Kidney (tissue), 14 donors: ENCODE measurements around the gene NUDT13. TPM values are rescaled to one million over a fixed set of nuclear protein-coding genes. Genes with fewer than 3 reads are reported as not detected.

Experiments
- DNase-seq, 5 donors: peaks; one replicate each; pipeline ENCODE4 v3.0.0-alpha.2; 2013 to 2020
- FAIRE-seq: peaks from 2 replicates; lab custom pipeline; 2012; peaks lifted over from hg19 to GRCh38; lab: Jason Lieb, UNC
- H3K27ac ChIP-seq, 2 donors: one replicate each; pipeline ENCODE4 v1.7.0; 2013; ENCODE audit warnings: low read depth in 2 of 2, low read length in 2 of 2, inconsistent platforms in 1 of 2
- H3K27me3 ChIP-seq: one replicate; pipeline ENCODE4 v1.7.1; 2013; ENCODE audit warnings: low read length, inconsistent platforms; ENCODE audit not compliant: control insufficient read depth, insufficient read depth
- H3K36me3 ChIP-seq, 3 donors: one replicate each; pipeline versions ENCODE4 v1.7.0 to v1.7.1; 2013; ENCODE audit warnings: low read length in 3 of 3, control low read depth in 1 of 3, inconsistent platforms in 1 of 3; ENCODE audit not compliant: insufficient read depth in 3 of 3, control insufficient read depth in 2 of 3
- H3K4me1 ChIP-seq, 3 donors: one replicate each; pipeline versions ENCODE4 v1.7.0 to v1.7.1; 2013; ENCODE audit warnings: low read length in 3 of 3, inconsistent platforms in 1 of 3, low read depth in 1 of 3; ENCODE audit not compliant: control insufficient read depth in 2 of 3, insufficient read depth in 2 of 3
- H3K4me3 ChIP-seq, 3 donors: one replicate each; pipeline versions ENCODE4 v1.7.0 to v1.8.1; 2013; ENCODE audit warnings: low read length in 3 of 3, control low read depth in 1 of 3, inconsistent platforms in 1 of 3
- H3K9ac ChIP-seq, 3 donors: one replicate each; pipeline versions ENCODE4 v1.7.0 to v1.7.1; 2013; ENCODE audit warnings: low read length in 3 of 3, control low read depth in 1 of 3, inconsistent platforms in 1 of 3
- H3K9me3 ChIP-seq, 3 donors: one replicate each; pipeline versions ENCODE4 v1.7.0 to v1.7.1; 2013; ENCODE audit warnings: low read length in 3 of 3, control low read depth in 1 of 3, inconsistent platforms in 1 of 3; ENCODE audit not compliant: control insufficient read depth in 2 of 3, insufficient read depth in 1 of 3
- CTCF ChIP-seq: IDR thresholded peaks from 3 replicates; pipeline ENCODE4 v1.5.1; 2012; ENCODE audit warnings: mild to moderate bottlenecking, moderate library complexity, borderline replicate concordance; ENCODE audit not compliant: insufficient read depth; ENCODE audit errors: extremely low read depth
- intact Hi-C: fragments of 100-400 bp; cut with DNase I; formaldehyde crosslinking; loops from one replicate; pipeline ENCODE4 v1.11.1; 2022
- polyA plus RNA-seq: library from polyadenylated mRNA; stranded (reverse); fragments of 350-450 nt; fragmentation: Illumina TruSeq; extraction: RNeasy Lipid Tissue Mini Kit (QIAGEN cat#74804); gene quantifications from one replicate; pipeline ENCODE4 v1.2.3, GENCODE V29; 2014; ENCODE audit warnings: low read depth, low replicate concordance; ENCODE audit not compliant: insufficient read depth
- total RNA-seq: library from RNA; stranded (reverse); fragmentation: NEBNext Ultra II Directional; extraction: Animal tissue kit (Norgen Biotek cat#: 25700); gene quantifications from one replicate; pipeline ENCODE4 v1.2.1, GENCODE V29; 2021
- donor health status: control.
- donor health status: control.
- donor health status: control.
- donor health status: control.
- donor health status: control.
- donor health status: DM: yes; HTN: yes; CAD: no.
- donor health status: Normal renal cell carcinoma (clear cell type).

NUDT13 gene
- total and polyA plus RNA-seq, 2 donors from 2014 or later, result 3.3 to 3.7 TPM

DNA sequence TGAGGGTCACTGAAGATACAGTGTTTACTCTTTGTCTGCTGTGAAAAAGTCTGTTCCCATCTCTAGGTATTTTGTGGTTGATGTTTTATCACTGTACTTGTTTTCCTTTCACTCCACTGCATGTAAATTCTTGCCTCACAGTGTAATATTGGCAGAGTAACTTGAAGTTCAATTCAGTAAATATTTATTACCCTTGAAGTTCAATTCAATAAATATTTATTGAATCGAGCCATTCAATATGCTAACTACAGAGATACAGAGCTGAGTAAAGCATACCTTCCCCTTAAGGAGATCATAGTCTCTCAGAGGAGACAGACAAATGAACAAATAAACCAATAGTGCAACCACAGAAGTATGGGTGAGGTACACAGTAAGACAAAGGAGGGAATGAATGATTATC, 9.2 kb downstream of the NUDT13 start:
- no peak for FAIRE-seq
- no peaks in the 10 kb centered on the region for H3K27me3 ChIP-seq
- TF ChIP-seq CTCF, result no peak
- intact Hi-C loops, result no loop called here
- peak overlapping the region in 1 of 3 donors; percentile 2 for H3K9ac ChIP-seq
- peak overlapping the region in 1 of 3 donors; percentile 15 for H3K4me3 ChIP-seq
- H3K4me1 ChIP-seq, result peaks cover 0 to 10% (median 3%) of the 10 kb centered on the region in 3 donors
- H3K27ac ChIP-seq, result peak overlapping the region in 1 of 2 donors; percentile 60
- H3K36me3 ChIP-seq, result peaks cover 0 to 8% (median 5%) of the 10 kb centered on the region in 3 donors
- no peaks in the 10 kb centered on the region for H3K9me3 ChIP-seq
- no peak for DNase-seq

DNA sequence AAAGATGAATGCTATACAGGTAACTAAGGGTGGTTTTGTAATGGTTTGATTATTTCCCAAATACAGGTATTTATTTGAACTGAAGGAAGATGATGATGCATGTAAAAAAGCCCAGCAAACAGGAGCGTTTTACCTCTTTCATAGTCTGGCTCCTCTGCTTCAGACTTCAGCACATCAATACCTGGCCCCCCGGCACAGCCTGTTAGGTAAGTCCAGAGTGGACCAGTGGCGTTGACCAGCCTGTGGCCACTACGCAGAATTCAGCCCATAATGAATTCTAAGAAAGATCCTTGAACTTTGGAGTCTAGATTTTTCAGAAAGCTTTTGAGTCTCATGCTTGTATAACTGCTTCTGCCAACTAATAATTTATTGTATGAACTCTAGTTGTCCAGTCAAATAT, 9.7 kb downstream of the NUDT13 start:
- no peak for FAIRE-seq
- H3K27ac ChIP-seq, result peak overlapping the region in 1 of 2 donors; percentile 60
- TF ChIP-seq CTCF, result no peak
- peaks cover 0 to 10% (median 5%) of the 10 kb centered on the region in 3 donors for H3K36me3 ChIP-seq
- no peaks in the 10 kb centered on the region for H3K9me3 ChIP-seq
- H3K27me3 ChIP-seq, result no peaks in the 10 kb centered on the region
- intact Hi-C loops, result no loop called here
- peak overlapping the region in 1 of 3 donors; percentile 15 for H3K4me3 ChIP-seq
- peak overlapping the region in 1 of 3 donors; percentile 2 for H3K9ac ChIP-seq
- no peak for DNase-seq
- peaks cover 0 to 10% (median 3%) of the 10 kb centered on the region in 3 donors for H3K4me1 ChIP-seq

GRCh38 chr10:73126343-73126742, 16.1 kb downstream of the NUDT13 start:
- no peak for TF ChIP-seq CTCF
- H3K4me1 ChIP-seq, result peaks cover 0 to 7% (median 0%) of the 10 kb centered on the region in 3 donors
- FAIRE-seq, result no peak
- no peaks in the 10 kb centered on the region for H3K9me3 ChIP-seq
- intact Hi-C loops, result no loop called here
- H3K27ac ChIP-seq, result no peak overlapping the region
- H3K36me3 ChIP-seq, result peaks cover 6 to 35% (median 21%) of the 10 kb centered on the region in 3 donors
- no peak overlapping the region for H3K9ac ChIP-seq
- no peak overlapping the region for H3K4me3 ChIP-seq
- DNase-seq, result no peak
- no peaks in the 10 kb centered on the region for H3K27me3 ChIP-seq

DNA sequence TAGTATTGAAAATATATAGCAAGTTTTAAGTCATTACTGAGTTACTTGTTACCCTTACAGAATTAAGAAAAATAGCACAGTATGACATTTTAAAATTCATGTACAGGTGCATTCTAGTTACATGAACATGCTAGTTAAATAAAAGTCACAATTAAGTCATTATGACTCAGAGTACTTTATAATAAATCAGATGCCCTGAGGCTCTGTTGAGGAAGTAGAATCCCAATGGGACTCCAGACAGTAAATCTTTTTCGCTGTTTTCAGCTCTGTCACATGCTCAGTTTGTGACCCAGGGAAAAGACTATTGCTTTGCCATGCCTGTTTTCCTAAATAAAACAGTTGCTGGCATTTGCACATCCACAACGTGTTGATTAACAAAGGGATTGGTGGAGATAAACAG, 21.0 kb downstream of the NUDT13 start:
- Histone ChIP-seq H3K4me3 (no peak overlapping the region), H3K27ac (no peak overlapping the region), H3K27me3 (no peaks in the 10 kb centered on the region), H3K4me1 (no peaks in the 10 kb centered on the region), H3K36me3 (peaks cover 9 to 43% (median 21%) of the 10 kb centered on the region in 3 donors), H3K9ac (no peak overlapping the region), H3K9me3 (no peaks in the 10 kb centered on the region)
- no peak for TF ChIP-seq CTCF
- intact Hi-C loops, result no loop called here
- DNase-seq (no peak), FAIRE-seq (peak; percentile 29)
